K562 (cell line): ENCODE results near the gene DHTKD1.

ENCODE experiments used
- ADNP ChIP-seq: fragments of 200-800 bp; sonication (Bioruptor generic); IDR thresholded peaks from 2 replicates; pipeline ENCODE4 v1.6.1; 2016; ENCODE audit warnings: missing genetic modification characterization, missing compliant biosample characterization
- ELK1 ChIP-seq: sonication (generic); formaldehyde crosslinking; IDR thresholded peaks from 2 replicates; pipeline ENCODE4 v1.8.1; 2022; ENCODE audit warnings: missing genetic modification reagents
- NCOA2 ChIP-seq, 2 experiments: fragments of 450-650 bp; IDR thresholded peaks; 2 replicates each; pipeline ENCODE4 v1.6.1; 2018; ENCODE audit warnings: mild to moderate bottlenecking in 2 of 2, moderate library complexity in 1 of 2; ENCODE audit not compliant: partially characterized antibody in 2 of 2
- NRF1 ChIP-seq, 2 experiments: fragments of 450-650 bp; IDR thresholded peaks in 1 of 2; conservative IDR thresholded peaks in 1 of 2; 2 replicates each; pipeline ENCODE4 v1.6.1; 2014; ENCODE audit warnings: mild to moderate bottlenecking in 2 of 2
- POLR2A ChIP-seq: fragments of 450-650 bp; conservative IDR thresholded peaks from 2 replicates; pipeline ENCODE4 v1.6.1; 2016

GRCh38 chr10:12130237-12130872 is 61.6 kb downstream of the DHTKD1 start:
- TF ChIP-seq ELK1 (no peak), POLR2A (no peak), NRF1 (conservative IDR thresholded peaks at IDR 0.05 in 1 of 2, IDR thresholded peaks at IDR 0.05 in 1 of 2) (no peak), ADNP (tag) (no peak), NCOA2 (IDR thresholded peaks at IDR 0.05; ENCODE audit: partially characterized antibody in 2 of 2) (no peak)
